GM12872 (cell line): ENCODE results near the gene PLEKHM1.

Experiments
- CTCF ChIP-seq: IDR thresholded peaks from 3 replicates; pipeline ENCODE4 v1.5.1; 2011; ENCODE audit warnings: low read depth, mild to moderate bottlenecking, low read length, moderate library complexity; ENCODE audit not compliant: insufficient read depth

The PLEKHM1 gene

GRCh38 chr17:45406107-45406506 is 84.4 kb downstream of the PLEKHM1 start:
- no peak for TF ChIP-seq CTCF

- no peak for TF ChIP-seq CTCF
Measured at GRCh38 chr17:45405250-45406086, 85.1 kb downstream of the PLEKHM1 start.

GRCh38 chr17:45404870-45405249 is 85.7 kb downstream of the PLEKHM1 start:
- TF ChIP-seq CTCF = no peak

GRCh38 chr17:45403906-45404490 is 86.5 kb downstream of the PLEKHM1 start:
- TF ChIP-seq CTCF = no peak

GRCh38 chr17:45402916-45403315 is 87.6 kb downstream of the PLEKHM1 start:
- TF ChIP-seq CTCF = no peak

GRCh38 chr17:45398800-45399199 is 91.7 kb downstream of the PLEKHM1 start:
- no peak for TF ChIP-seq CTCF

- no peak for TF ChIP-seq CTCF
Measured at GRCh38 chr17:45397796-45398195, 92.7 kb downstream of the PLEKHM1 start.
